ENCODE data around the gene HEATR5A. TPM values are rescaled to one million over a fixed set of nuclear protein-coding genes. Genes with fewer than 3 reads are reported as not detected.

Gene HEATR5A
- total and polyA plus RNA-seq, 2 of the 13 experiments (the other 11 are each of a cell fraction or from before 2014, with no cell fraction given) = 36.4 to 105 TPM

DNA sequence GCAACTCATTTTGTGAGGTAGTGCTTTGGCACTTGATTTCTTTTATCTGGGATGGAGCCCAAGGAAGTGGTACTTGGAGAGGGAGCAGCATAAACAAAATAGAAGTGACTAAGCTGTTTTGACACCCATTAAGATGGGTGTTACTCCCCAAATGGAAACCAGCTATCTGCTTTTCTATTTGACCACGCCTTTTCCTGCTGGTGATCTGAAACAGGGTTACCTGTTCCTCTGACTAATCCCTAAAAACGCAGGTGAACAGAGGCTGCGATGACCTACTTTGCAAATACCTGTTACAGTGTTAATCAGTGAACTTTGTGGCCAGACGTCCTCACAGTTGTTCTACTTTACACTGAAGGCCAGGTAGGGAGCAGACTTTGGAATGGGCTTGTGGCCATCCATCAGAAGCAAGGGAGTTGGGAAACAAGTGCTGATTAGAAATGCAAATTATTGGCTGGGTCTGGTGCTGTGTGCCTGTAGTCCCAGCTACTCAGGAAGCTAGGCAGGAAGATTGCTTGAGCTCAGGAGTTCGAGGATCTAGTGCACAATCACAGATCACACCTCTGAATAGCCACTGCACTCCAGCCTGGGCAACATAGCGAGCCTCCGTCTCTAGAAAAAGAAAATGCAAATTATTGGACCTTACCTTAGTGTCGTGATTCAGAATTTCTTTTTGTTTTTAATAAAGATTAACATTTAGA is 154.5 kb downstream of the HEATR5A start (continued):
- TF ChIP-seq ZNF564 (CRISPR knock-in tag; IDR thresholded peaks at IDR 0.05) (no peak), MXD4 (CRISPR knock-in tag; IDR thresholded peaks at IDR 0.05) (peak; percentile 68), ZBTB3 (CRISPR knock-in tag; IDR thresholded peaks at IDR 0.05; ENCODE audit: borderline replicate concordance, low read depth) (peak; percentile 86; the same call in 1 of the 2 replicates), ZNF75D (CRISPR knock-in tag; IDR thresholded peaks at IDR 0.05; ENCODE audit: borderline replicate concordance) (no peak), ZSCAN20 (CRISPR knock-in tag; IDR thresholded peaks at IDR 0.05; ENCODE audit: borderline replicate concordance) (no peak), SP2 (CRISPR knock-in tag; IDR thresholded peaks at IDR 0.05) (no peak), ARNT2 (CRISPR knock-in tag; IDR thresholded peaks at IDR 0.05; ENCODE audit: low read depth) (no peak), ZNF138 (CRISPR knock-in tag; IDR thresholded peaks at IDR 0.05; ENCODE audit: low read depth) (no peak), HDAC1 (CRISPR knock-in tag; IDR thresholded peaks at IDR 0.05) (no peak), KDM2A (CRISPR knock-in tag; IDR thresholded peaks at IDR 0.05; ENCODE audit: borderline replicate concordance, low read depth) (peak; percentile 44; the same call in 1 of the 2 replicates)
- TF ChIP-seq, protein P1, sequence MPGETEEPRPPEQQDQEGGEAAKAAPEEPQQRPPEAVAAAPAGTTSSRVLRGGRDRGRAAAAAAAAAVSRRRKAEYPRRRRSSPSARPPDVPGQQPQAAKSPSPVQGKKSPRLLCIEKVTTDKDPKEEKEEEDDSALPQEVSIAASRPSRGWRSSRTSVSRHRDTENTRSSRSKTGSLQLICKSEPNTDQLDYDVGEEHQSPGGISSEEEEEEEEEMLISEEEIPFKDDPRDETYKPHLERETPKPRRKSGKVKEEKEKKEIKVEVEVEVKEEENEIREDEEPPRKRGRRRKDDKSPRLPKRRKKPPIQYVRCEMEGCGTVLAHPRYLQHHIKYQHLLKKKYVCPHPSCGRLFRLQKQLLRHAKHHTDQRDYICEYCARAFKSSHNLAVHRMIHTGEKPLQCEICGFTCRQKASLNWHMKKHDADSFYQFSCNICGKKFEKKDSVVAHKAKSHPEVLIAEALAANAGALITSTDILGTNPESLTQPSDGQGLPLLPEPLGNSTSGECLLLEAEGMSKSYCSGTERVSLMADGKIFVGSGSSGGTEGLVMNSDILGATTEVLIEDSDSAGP (CRISPR knock-in tag; IDR thresholded peaks at IDR 0.05; ENCODE audit: borderline replicate concordance) = peak; percentile 15; the same call in 1 of the 2 replicates
- TF ChIP-seq, protein P2, sequence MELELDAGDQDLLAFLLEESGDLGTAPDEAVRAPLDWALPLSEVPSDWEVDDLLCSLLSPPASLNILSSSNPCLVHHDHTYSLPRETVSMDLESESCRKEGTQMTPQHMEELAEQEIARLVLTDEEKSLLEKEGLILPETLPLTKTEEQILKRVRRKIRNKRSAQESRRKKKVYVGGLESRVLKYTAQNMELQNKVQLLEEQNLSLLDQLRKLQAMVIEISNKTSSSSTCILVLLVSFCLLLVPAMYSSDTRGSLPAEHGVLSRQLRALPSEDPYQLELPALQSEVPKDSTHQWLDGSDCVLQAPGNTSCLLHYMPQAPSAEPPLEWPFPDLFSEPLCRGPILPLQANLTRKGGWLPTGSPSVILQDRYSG (CRISPR knock-in tag; IDR thresholded peaks at IDR 0.05) = no peak
- TF ChIP-seq, protein P3, sequence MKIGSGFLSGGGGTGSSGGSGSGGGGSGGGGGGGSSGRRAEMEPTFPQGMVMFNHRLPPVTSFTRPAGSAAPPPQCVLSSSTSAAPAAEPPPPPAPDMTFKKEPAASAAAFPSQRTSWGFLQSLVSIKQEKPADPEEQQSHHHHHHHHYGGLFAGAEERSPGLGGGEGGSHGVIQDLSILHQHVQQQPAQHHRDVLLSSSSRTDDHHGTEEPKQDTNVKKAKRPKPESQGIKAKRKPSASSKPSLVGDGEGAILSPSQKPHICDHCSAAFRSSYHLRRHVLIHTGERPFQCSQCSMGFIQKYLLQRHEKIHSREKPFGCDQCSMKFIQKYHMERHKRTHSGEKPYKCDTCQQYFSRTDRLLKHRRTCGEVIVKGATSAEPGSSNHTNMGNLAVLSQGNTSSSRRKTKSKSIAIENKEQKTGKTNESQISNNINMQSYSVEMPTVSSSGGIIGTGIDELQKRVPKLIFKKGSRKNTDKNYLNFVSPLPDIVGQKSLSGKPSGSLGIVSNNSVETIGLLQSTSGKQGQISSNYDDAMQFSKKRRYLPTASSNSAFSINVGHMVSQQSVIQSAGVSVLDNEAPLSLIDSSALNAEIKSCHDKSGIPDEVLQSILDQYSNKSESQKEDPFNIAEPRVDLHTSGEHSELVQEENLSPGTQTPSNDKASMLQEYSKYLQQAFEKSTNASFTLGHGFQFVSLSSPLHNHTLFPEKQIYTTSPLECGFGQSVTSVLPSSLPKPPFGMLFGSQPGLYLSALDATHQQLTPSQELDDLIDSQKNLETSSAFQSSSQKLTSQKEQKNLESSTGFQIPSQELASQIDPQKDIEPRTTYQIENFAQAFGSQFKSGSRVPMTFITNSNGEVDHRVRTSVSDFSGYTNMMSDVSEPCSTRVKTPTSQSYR (CRISPR knock-in tag; IDR thresholded peaks at IDR 0.05; ENCODE audit: borderline replicate concordance) = peak; percentile 64; the same call in 1 of the 2 replicates
- TF ChIP-seq, protein P4, sequence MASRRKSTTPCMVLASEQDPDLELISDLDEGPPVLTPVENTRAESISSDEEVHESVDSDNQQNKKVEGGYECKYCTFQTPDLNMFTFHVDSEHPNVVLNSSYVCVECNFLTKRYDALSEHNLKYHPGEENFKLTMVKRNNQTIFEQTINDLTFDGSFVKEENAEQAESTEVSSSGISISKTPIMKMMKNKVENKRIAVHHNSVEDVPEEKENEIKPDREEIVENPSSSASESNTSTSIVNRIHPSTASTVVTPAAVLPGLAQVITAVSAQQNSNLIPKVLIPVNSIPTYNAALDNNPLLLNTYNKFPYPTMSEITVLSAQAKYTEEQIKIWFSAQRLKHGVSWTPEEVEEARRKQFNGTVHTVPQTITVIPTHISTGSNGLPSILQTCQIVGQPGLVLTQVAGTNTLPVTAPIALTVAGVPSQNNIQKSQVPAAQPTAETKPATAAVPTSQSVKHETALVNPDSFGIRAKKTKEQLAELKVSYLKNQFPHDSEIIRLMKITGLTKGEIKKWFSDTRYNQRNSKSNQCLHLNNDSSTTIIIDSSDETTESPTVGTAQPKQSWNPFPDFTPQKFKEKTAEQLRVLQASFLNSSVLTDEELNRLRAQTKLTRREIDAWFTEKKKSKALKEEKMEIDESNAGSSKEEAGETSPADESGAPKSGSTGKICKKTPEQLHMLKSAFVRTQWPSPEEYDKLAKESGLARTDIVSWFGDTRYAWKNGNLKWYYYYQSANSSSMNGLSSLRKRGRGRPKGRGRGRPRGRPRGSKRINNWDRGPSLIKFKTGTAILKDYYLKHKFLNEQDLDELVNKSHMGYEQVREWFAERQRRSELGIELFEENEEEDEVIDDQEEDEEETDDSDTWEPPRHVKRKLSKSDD (CRISPR knock-in tag; IDR thresholded peaks at IDR 0.05; ENCODE audit: low read depth) = peak; percentile 83
- TF ChIP-seq, protein P5, sequence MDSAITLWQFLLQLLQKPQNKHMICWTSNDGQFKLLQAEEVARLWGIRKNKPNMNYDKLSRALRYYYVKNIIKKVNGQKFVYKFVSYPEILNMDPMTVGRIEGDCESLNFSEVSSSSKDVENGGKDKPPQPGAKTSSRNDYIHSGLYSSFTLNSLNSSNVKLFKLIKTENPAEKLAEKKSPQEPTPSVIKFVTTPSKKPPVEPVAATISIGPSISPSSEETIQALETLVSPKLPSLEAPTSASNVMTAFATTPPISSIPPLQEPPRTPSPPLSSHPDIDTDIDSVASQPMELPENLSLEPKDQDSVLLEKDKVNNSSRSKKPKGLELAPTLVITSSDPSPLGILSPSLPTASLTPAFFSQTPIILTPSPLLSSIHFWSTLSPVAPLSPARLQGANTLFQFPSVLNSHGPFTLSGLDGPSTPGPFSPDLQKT (CRISPR knock-in tag; IDR thresholded peaks at IDR 0.05; ENCODE audit: borderline replicate concordance) = no peak
